Measurements from ENCODE around the gene CPLANE2.

The CPLANE2 gene

DNA sequence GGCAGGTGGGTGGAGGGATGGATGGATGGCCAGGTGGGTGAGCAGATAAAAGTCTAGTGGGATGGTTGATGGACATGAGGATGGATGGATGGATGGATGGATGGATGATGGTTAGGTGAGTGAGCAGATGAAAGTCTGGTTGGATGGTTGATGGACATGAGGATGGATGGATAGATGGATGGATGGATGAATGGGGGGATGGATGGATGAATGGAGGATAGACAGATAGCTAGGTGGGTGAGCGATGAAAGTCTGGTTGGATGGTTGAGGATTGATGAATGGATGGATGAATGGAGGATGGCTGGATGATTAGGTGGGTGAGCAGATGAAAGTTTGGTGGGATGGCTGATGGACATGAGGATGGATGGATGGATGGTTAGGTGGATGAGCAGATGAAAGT, 15.5 kb downstream of the CPLANE2 start:
- H4K91ac ChIP-seq (ENCODE audit: low read length): no peak overlapping the region
- H3K27ac ChIP-seq (ENCODE audit: low read length, poor library complexity, severe bottlenecking): no peak overlapping the region
- H3K4me3 ChIP-seq (ENCODE audit: insufficient read depth in 1 of 2, low read depth in 1 of 2, low read length in 2 of 2): no peak overlapping the region
- no peaks in the 10 kb centered on the region for H3K79me1 ChIP-seq (replicated peaks; ENCODE audit: low read length, poor library complexity, severe bottlenecking)
- no peak overlapping the region for H3K4ac ChIP-seq (ENCODE audit: low read depth in 1 of 2, low read length in 2 of 2)
- no peak overlapping the region for H4K8ac ChIP-seq (ENCODE audit: low read length)
- H3K27me3 ChIP-seq (ENCODE audit: control insufficient read depth in 1 of 2, insufficient read depth in 1 of 2, low read length in 2 of 2): peaks cover 7 to 22% of the 10 kb centered on the region in 2 experiments
- no peak overlapping the region for H3K23ac ChIP-seq (ENCODE audit: low read length in 2 of 2)
- H3K14ac ChIP-seq (ENCODE audit: low read length in 2 of 2): no peak overlapping the region
- peaks cover 9% of the 10 kb centered on the region for H3K4me1 ChIP-seq (ENCODE audit: control insufficient read depth, insufficient read depth, low read depth, low read length)
- no peak overlapping the region for H2BK120ac ChIP-seq (ENCODE audit: low read depth, low read length)
- no peak overlapping the region for H2AFZ ChIP-seq (ENCODE audit: low read depth, low read length)
- no peak overlapping the region for H2BK5ac ChIP-seq (ENCODE audit: low read depth, low read length, poor library complexity, severe bottlenecking)
- no peak overlapping the region for H2BK12ac ChIP-seq (ENCODE audit: low read length in 2 of 2)
- H3K36me3 ChIP-seq (ENCODE audit: control insufficient read depth in 1 of 2, insufficient read depth in 2 of 2, low read depth in 1 of 2, low read length in 2 of 2): no peaks in the 10 kb centered on the region
- WGBS: 92% methylated on average over 1 of the region's 1 CpG
- no peak overlapping the region for H2BK15ac ChIP-seq (ENCODE audit: low read depth, poor library complexity, severe bottlenecking)
- H2AK5ac ChIP-seq (ENCODE audit: low read length, severe bottlenecking): no peak overlapping the region
- no peaks in the 10 kb centered on the region for H3K9me3 ChIP-seq (ENCODE audit: control insufficient read depth, low read length)
- no peak overlapping the region for H3K4me2 ChIP-seq (ENCODE audit: low read length, poor library complexity, severe bottlenecking)
- DNase-seq: no peak
- no peak overlapping the region for H3K9ac ChIP-seq (ENCODE audit: low read length)
- H3K18ac ChIP-seq (ENCODE audit: low read depth in 1 of 2, low read length in 2 of 2): no peak overlapping the region

GRCh38 chr1:16219968-16220500, 16.9 kb downstream of the CPLANE2 start:
- no peak overlapping the region for H2AK5ac ChIP-seq (ENCODE audit: low read length, severe bottlenecking)
- no peak overlapping the region for H3K27ac ChIP-seq (ENCODE audit: low read length, poor library complexity, severe bottlenecking)
- H3K4me3 ChIP-seq (ENCODE audit: insufficient read depth in 1 of 2, low read depth in 1 of 2, low read length in 2 of 2): no peak overlapping the region
- H3K4me1 ChIP-seq (ENCODE audit: control insufficient read depth, insufficient read depth, low read depth, low read length): peaks cover 11% of the 10 kb centered on the region
- no peak overlapping the region for H3K18ac ChIP-seq (ENCODE audit: low read depth in 1 of 2, low read length in 2 of 2)
- no peak overlapping the region for H3K9ac ChIP-seq (ENCODE audit: low read length)
- H2BK5ac ChIP-seq (ENCODE audit: low read depth, low read length, poor library complexity, severe bottlenecking): no peak overlapping the region
- no peak for DNase-seq
- H2BK15ac ChIP-seq (ENCODE audit: low read depth, poor library complexity, severe bottlenecking): no peak overlapping the region
- no peak overlapping the region for H4K8ac ChIP-seq (ENCODE audit: low read length)
- H3K4me2 ChIP-seq (ENCODE audit: low read length, poor library complexity, severe bottlenecking): no peak overlapping the region
- peaks cover 0 to 8% of the 10 kb centered on the region in 2 experiments for H3K27me3 ChIP-seq (ENCODE audit: control insufficient read depth in 1 of 2, insufficient read depth in 1 of 2, low read length in 2 of 2)
- no peaks in the 10 kb centered on the region for H3K36me3 ChIP-seq (ENCODE audit: control insufficient read depth in 1 of 2, insufficient read depth in 2 of 2, low read depth in 1 of 2, low read length in 2 of 2)
- no peak overlapping the region for H2BK120ac ChIP-seq (ENCODE audit: low read depth, low read length)
- H3K9me3 ChIP-seq (ENCODE audit: control insufficient read depth, low read length): no peaks in the 10 kb centered on the region
- H3K23ac ChIP-seq (ENCODE audit: low read length in 2 of 2): no peak overlapping the region
- WGBS: 83% methylated on average over 3 of the region's 4 CpGs
- no peak overlapping the region for H3K14ac ChIP-seq (ENCODE audit: low read length in 2 of 2)
- no peak overlapping the region for H3K4ac ChIP-seq (ENCODE audit: low read depth in 1 of 2, low read length in 2 of 2)
- H2BK12ac ChIP-seq (ENCODE audit: low read length in 2 of 2): no peak overlapping the region
- no peak overlapping the region for H4K91ac ChIP-seq (ENCODE audit: low read length)
- no peak overlapping the region for H2AFZ ChIP-seq (ENCODE audit: low read depth, low read length)
- H3K79me1 ChIP-seq (replicated peaks; ENCODE audit: low read length, poor library complexity, severe bottlenecking): no peaks in the 10 kb centered on the region

DNA sequence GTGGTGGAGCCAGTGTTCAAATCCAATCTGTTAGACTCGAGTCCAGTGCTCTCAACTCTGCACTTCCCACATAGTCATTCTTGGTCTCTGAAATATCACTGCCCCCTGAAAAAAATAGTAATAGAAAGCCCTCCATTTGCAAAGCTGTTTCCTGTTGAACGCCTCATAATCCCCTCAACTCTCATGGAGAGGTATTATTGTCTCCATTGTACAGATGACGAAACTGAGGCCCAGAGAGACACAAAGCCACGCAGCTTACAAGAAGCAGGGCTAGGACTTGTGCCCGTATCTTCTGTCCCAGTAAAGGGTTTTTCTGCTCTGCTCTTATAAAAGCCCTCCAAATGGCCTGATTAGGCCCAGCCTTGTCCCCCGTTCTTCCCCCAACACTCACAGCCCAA, 18.3 kb downstream of the CPLANE2 start:
- H3K4ac ChIP-seq (ENCODE audit: low read depth in 1 of 2, low read length in 2 of 2): no peak overlapping the region
- H3K23ac ChIP-seq (ENCODE audit: low read length in 2 of 2): no peak overlapping the region
- H3K79me1 ChIP-seq (replicated peaks; ENCODE audit: low read length, poor library complexity, severe bottlenecking): no peaks in the 10 kb centered on the region
- H3K4me1 ChIP-seq (ENCODE audit: control insufficient read depth, insufficient read depth, low read depth, low read length): peaks cover 11% of the 10 kb centered on the region
- H2AFZ ChIP-seq (ENCODE audit: low read depth, low read length): no peak overlapping the region
- H3K18ac ChIP-seq (ENCODE audit: low read depth in 1 of 2, low read length in 2 of 2): no peak overlapping the region
- H3K14ac ChIP-seq (ENCODE audit: low read length in 2 of 2): no peak overlapping the region
- no peak overlapping the region for H4K91ac ChIP-seq (ENCODE audit: low read length)
- H2BK15ac ChIP-seq (ENCODE audit: low read depth, poor library complexity, severe bottlenecking): no peak overlapping the region
- WGBS: 93% methylated on average over 6 of the region's 6 CpGs
- H3K9ac ChIP-seq (ENCODE audit: low read length): no peak overlapping the region
- no peak overlapping the region for H2BK12ac ChIP-seq (ENCODE audit: low read length in 2 of 2)
- no peak overlapping the region for H2BK5ac ChIP-seq (ENCODE audit: low read depth, low read length, poor library complexity, severe bottlenecking)
- no peak overlapping the region for H3K27ac ChIP-seq (ENCODE audit: low read length, poor library complexity, severe bottlenecking)
- H4K8ac ChIP-seq (ENCODE audit: low read length): no peak overlapping the region
- no peak overlapping the region for H3K4me3 ChIP-seq (ENCODE audit: insufficient read depth in 1 of 2, low read depth in 1 of 2, low read length in 2 of 2)
- no peak for DNase-seq
- no peak overlapping the region for H2AK5ac ChIP-seq (ENCODE audit: low read length, severe bottlenecking)
- peaks cover 0 to 6% of the 10 kb centered on the region in 2 experiments for H3K27me3 ChIP-seq (ENCODE audit: control insufficient read depth in 1 of 2, insufficient read depth in 1 of 2, low read length in 2 of 2)
- H2BK120ac ChIP-seq (ENCODE audit: low read depth, low read length): no peak overlapping the region
- H3K9me3 ChIP-seq (ENCODE audit: control insufficient read depth, low read length): no peaks in the 10 kb centered on the region
- no peak overlapping the region for H3K4me2 ChIP-seq (ENCODE audit: low read length, poor library complexity, severe bottlenecking)
- no peaks in the 10 kb centered on the region for H3K36me3 ChIP-seq (ENCODE audit: control insufficient read depth in 1 of 2, insufficient read depth in 2 of 2, low read depth in 1 of 2, low read length in 2 of 2)

DNA sequence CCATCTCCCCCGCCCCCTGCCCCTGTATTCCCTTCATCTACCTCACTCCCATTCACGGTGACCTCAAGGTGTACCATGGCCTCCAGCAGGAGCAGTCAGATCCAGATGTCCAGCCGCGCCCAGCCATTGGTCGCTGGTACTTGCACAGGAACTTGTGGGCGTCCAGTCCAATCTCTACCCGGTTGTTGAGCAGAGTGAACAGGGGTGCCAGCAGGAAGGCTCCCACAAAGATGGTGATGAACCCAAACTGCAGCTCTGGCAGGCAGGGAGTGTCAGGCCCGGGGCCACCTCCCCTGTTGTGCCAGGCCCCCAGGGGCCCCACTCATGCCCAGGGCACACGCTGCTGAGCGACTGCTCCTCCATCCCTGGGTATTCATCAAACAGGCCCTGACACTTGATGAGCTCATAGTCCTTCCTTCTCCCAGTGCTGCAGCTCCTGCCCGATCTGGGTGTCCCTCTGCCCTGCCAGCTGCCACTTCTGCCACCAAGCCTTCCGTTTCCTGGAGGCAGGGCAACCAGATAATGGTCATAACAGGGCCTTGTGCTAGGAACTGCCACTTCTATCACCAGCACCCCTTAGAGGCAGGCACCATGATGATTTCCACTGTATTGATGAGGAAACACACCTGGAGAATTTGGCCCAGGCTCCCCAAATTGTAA, 18.8 kb downstream of the CPLANE2 start:
- Histone ChIP-seq H2AFZ (ENCODE audit: low read depth, low read length) (no peak overlapping the region), H3K27ac (ENCODE audit: low read length, poor library complexity, severe bottlenecking) (no peak overlapping the region), H2BK12ac (ENCODE audit: low read length in 2 of 2) (peak overlapping the region in 1 of 2 experiments; percentile 22), H3K4me3 (ENCODE audit: insufficient read depth in 1 of 2, low read depth in 1 of 2, low read length in 2 of 2) (no peak overlapping the region), H4K91ac (ENCODE audit: low read length) (no peak overlapping the region), H3K27me3 (ENCODE audit: control insufficient read depth in 1 of 2, insufficient read depth in 1 of 2, low read length in 2 of 2) (peaks cover 0 to 7% of the 10 kb centered on the region in 2 experiments), H2AK5ac (ENCODE audit: low read length, severe bottlenecking) (no peak overlapping the region), H2BK120ac (ENCODE audit: low read depth, low read length) (no peak overlapping the region), H3K79me1 (replicated peaks; ENCODE audit: low read length, poor library complexity, severe bottlenecking) (no peaks in the 10 kb centered on the region), H4K8ac (ENCODE audit: low read length) (peak overlapping the region; percentile 55), H3K4me2 (ENCODE audit: low read length, poor library complexity, severe bottlenecking) (peak overlapping the region; percentile 82), H3K9me3 (ENCODE audit: control insufficient read depth, low read length) (no peaks in the 10 kb centered on the region), H3K18ac (ENCODE audit: low read depth in 1 of 2, low read length in 2 of 2) (peak overlapping the region in 1 of 2 experiments; percentile 67), H3K4me1 (ENCODE audit: control insufficient read depth, insufficient read depth, low read depth, low read length) (peaks cover 11% of the 10 kb centered on the region), H3K23ac (ENCODE audit: low read length in 2 of 2) (no peak overlapping the region), H2BK5ac (ENCODE audit: low read depth, low read length, poor library complexity, severe bottlenecking) (no peak overlapping the region), H3K9ac (ENCODE audit: low read length) (no peak overlapping the region), H3K4ac (ENCODE audit: low read depth in 1 of 2, low read length in 2 of 2) (no peak overlapping the region), H2BK15ac (ENCODE audit: low read depth, poor library complexity, severe bottlenecking) (peak overlapping the region; percentile 3), H3K36me3 (ENCODE audit: control insufficient read depth in 1 of 2, insufficient read depth in 2 of 2, low read depth in 1 of 2, low read length in 2 of 2) (no peaks in the 10 kb centered on the region), H3K14ac (ENCODE audit: low read length in 2 of 2) (no peak overlapping the region)
- WGBS: 84% methylated on average over 12 of the region's 12 CpGs
- no peak for DNase-seq

Measured in mesenchymal stem cell (in vitro differentiated cells and primary cell).